GM21526 (cell line): ENCODE data around the gene NSDHL.
"Not testable (repeated sequence)": the region's sequence is repeated elsewhere in the genome, so short reads cannot be mapped to it uniquely, and the experiment has no call there.

Experiments used
- ATAC-seq: cut with Tn5 transposase; IDR thresholded peaks from one replicate; pipeline ENCODE4 v1.9.1; 2021; ENCODE audit warnings: moderate library complexity; ENCODE audit not compliant: unreplicated experiment, low FRiP score

The NSDHL gene

GRCh38 chrX:152830312-152831305 is at the start of gene NSDHL, which contains the start of gene CETN2:
Gene NSDHL (plus strand): TSS chrX:152831063. CDS start chrX:152846325, 15,262 bp downstream.
Gene CETN2 (minus strand): TSS chrX:152830757. CDS start chrX:152830710, 47 bp downstream.
- ATAC-seq = peak; percentile 98

DNA sequence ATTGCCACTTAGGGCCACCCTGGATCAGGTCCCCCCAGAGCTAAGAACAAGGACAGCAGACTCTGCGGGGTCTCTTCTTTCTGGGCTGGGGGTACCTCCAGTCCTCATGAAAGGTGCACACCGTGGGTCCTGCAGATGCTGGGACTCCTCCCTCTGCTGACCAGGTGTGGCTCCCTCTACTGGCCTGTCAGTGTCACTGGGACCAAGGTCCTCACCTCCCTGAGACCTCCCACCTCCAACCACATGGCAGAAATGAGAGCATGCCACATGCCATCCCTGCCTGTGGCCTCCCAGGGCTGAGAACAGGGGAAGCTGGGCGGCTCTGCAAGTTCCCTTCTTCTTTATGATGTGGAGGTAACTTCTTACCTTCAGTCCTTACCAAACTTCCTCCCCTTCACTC is 43.8 kb upstream of the NSDHL start:
- ATAC-seq = peak; percentile 84

DNA sequence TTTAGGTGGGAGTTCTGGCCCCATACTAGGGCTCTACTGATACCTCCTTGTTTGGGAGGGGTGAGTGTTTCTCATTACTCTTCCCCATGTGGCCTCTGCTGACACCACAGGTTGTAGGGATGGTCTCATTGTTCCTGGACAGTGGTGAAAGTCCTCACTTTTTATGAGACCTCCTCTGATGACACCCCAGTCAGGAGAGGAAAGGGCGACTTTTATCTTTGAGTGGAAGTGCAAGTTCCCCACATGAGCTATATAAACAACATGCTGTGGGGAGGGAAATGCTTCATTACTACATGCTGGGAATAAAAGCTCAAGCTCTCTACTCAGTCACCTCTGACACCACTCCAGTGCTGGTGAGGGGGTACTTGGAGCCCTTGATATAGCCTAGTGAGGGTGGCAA is 31.9 kb upstream of the NSDHL start:
- ATAC-seq = no peak

GRCh38 chrX:152806035-152806434 is 24.8 kb upstream of the NSDHL start:
- no peak for ATAC-seq

DNA sequence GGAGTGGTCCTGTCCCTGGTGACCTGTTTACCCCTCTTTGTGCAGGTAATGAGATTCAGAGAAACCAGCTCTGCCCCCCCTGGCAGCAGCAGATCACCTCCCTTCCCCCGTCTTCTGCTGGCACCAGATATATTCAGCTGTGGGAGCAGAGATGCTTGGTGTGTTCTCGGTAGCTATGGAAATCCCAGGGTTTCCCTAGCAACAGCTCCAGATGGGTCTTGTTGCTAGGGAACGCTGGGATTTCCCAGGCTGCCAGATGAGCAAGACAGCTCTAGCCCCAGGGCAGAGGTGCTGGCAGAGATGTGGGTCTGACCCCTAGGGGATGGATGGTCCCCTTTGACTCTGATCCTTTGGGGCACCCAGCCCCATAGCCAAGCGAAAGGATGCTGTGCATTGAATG is 20.5 kb upstream of the NSDHL start:
- ATAC-seq = no peak

DNA sequence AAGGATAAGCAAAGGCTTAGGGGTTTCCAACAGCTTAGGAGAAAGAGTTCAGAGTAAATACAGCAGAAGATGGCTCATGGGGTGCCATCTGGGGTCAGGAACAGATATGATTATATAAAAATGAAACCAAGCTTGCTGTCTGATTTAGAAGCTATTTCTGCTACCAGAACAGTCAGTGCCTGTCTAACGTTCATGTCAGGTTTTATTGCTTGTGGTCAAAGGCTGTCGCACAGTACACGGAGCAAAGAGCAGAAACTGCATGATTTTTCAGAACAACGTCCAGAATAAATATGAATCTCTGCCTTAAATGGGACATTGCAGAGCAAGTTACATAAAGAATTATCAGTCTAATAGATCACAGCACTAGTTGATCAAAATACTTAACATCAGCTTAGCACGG is 17.7 kb upstream of the NSDHL start:
- ATAC-seq = no peak

- ATAC-seq = no peak
These were observed 16.8 kb upstream of the NSDHL start for GRCh38 chrX:152814048-152814447.

- ATAC-seq = no peak
These were observed 13.6 kb upstream of the NSDHL start for GRCh38 chrX:152817078-152817764.

DNA sequence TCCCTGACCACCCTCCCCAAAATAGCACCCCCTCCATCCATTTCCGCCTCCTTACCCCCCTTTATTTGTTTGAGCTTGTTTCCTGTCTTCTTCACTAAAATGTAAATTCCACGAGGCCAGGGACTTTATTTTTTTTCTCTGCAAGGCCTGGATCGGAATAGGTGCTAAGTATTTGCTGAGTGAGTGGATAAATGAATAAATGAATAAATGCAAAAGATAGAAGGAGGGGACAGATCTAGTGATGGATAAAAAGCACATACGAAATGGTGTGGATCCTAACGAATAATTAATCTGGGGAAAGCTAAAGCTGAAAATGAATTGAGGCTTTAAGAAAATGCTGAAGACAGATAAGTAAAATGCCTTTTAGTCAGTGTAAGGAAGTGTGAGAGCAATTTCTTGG is 12.5 kb upstream of the NSDHL start:
- no peak for ATAC-seq

DNA sequence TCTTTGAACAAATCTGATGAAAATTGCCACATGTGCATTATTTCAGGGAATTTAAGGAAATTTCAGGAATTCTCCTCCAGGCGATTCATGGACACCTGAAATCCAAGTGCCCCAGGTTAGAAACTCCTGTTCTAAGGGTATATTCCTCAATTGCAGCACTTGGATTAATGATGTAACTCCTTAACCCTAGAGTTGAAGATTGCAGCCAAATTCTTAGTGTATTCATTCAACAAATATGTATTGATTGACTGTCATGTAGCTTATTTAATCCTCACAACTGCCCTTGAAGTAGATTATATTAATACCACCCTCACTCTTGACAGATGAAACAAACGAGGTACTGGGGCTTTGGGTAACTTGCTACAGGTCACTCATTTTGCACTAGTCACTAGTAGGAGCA is 11.6 kb upstream of the NSDHL start:
- ATAC-seq = no peak

- ATAC-seq = no peak
These were observed 11.1 kb upstream of the NSDHL start for GRCh38 chrX:152819732-152820131.

- no peak for ATAC-seq
These were observed 9.6 kb upstream of the NSDHL start for GRCh38 chrX:152821145-152821765.

DNA sequence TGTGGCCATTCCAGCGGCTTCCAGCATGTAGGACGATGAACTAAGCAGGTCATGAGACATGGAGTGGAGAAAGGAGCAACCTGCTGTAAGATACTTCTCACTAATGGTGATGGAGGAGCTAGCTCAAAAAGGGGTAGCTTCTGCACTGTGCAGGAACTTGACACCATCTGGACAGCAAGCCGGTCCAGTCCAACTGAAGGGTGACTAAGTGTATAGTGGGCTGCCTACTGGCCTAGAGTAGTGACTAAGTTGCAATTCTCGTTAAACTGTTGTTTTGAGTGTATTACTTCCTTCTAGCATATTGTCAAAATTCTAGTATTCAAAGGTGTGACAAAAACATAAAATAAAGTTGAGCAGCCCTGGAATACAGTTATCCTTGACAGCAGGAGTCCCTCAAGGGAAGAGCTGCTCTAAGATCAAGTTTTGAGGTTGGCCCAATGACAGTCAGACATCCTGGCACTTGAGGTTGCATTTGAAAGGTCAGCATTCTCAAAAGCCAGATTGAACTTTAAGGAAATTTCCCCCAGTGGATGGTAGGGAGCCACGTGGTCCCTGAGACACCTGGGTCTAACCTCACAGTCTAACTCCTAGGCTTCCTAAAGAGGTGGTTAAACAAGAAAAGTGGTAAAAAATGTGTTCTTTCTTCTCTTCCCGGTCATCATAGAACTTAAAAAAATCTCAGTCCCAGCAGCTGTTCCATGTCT is 8.3 kb upstream of the NSDHL start:
- ATAC-seq = no peak

GRCh38 chrX:152823657-152824056 is 7.2 kb upstream of the NSDHL start:
- ATAC-seq = no peak

GRCh38 chrX:152824841-152825374 is 6.0 kb upstream of the NSDHL start:
- no peak for ATAC-seq

DNA sequence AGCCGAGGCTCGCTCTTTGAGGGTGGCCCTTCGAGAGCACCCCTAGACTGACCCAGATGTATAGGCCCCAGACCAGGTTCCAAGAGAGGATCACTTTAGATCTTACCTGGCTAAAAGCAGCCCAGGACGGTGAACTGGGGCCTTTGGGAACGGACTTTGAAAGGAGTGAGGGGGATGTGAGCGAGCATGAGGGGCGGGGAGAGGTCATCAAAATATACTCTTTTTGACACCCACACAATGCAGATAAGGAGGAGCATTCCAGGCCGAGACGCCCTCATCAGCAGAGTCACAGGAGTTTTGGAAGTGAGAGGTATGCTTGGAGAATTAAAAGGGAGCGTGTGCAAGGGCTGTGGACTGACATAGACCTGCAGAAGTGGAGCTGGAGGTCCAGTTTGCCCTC is 528 bp downstream of the NSDHL start:
- ATAC-seq = no peak

- ATAC-seq = no peak
These were observed 1.7 kb downstream of the NSDHL start for GRCh38 chrX:152832520-152832919.

DNA sequence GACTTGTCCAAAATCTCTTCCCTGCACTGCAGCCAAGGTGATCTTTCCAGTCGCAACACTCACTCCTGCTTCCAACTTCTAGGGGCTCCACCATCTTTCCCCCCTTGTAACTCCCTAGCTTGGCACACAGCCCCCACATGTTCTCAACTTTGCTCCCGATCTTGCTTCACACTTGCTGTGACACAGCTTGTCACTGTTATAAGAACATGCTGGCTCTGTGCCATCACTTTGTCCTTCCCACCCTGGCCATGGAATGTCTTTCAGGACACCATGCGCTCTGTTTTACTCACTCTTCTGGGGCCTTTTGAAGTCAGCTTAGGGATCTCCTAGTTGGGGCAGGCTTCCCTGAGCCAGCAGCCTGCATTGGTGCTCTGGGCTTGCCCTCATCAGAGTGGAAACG is 2.5 kb downstream of the NSDHL start:
- ATAC-seq = no peak

- not testable (repeated sequence) for ATAC-seq
These were observed 4.6 kb downstream of the NSDHL start for GRCh38 chrX:152835470-152835869.

- ATAC-seq = no peak
These were observed 12.0 kb downstream of the NSDHL start for GRCh38 chrX:152842772-152843338.
